Smooth muscle cell (in vitro differentiated cells): ENCODE data around the gene TGFBR1. TPM values are rescaled to one million over a fixed set of nuclear protein-coding genes. Genes with fewer than 3 reads are reported as not detected.

Source experiments
- DNase-seq: peaks from one replicate; lab custom pipeline; 2025; ENCODE audit not compliant: unreplicated experiment; lab: John Stamatoyannopoulos, UW
- H2AFZ ChIP-seq: fragments of 200-600 bp; sonication (generic); 2 replicates; pipeline ENCODE4 v1.6.0; 2016; ENCODE audit warnings: antibody characterized with exemption, low read depth, mild to moderate bottlenecking
- H3F3A ChIP-seq: fragments of 200-600 bp; sonication (generic); 2 replicates; pipeline ENCODE4 v1.6.0; 2017; ENCODE audit warnings: antibody characterized with exemption, low read depth
- H3K27ac ChIP-seq: fragments of 200-600 bp; sonication (generic); 2 replicates; pipeline ENCODE4 v1.5.1; 2016; ENCODE audit warnings: low read depth, mild to moderate bottlenecking
- H3K27me3 ChIP-seq: fragments of 200-600 bp; sonication (generic); 2 replicates; pipeline ENCODE4 v1.6.1; 2016; ENCODE audit warnings: low read depth, mild to moderate bottlenecking
- H3K36me3 ChIP-seq: fragments of 200-600 bp; sonication (generic); 2 replicates; pipeline ENCODE4 v1.5.1; 2016; ENCODE audit warnings: low read depth
- H3K4me1 ChIP-seq: fragments of 200-600 bp; sonication (generic); 2 replicates; pipeline ENCODE4 v1.5.1; 2016; ENCODE audit warnings: low read depth
- H3K4me2 ChIP-seq: fragments of 200-600 bp; sonication (generic); 2 replicates; pipeline ENCODE4 v1.6.0; 2016; ENCODE audit warnings: mild to moderate bottlenecking
- H3K4me3 ChIP-seq: fragments of 200-600 bp; sonication (generic); 2 replicates; pipeline ENCODE4 v1.5.1; 2016; ENCODE audit warnings: mild to moderate bottlenecking
- H3K79me2 ChIP-seq: fragments of 200-600 bp; sonication (generic); 2 replicates; pipeline ENCODE4 v1.6.0; 2016; ENCODE audit warnings: low read depth, mild to moderate bottlenecking
- H3K9ac ChIP-seq: fragments of 200-600 bp; sonication (generic); 2 replicates; pipeline ENCODE4 v1.6.0; 2016; ENCODE audit warnings: low read depth
- H3K9me3 ChIP-seq: fragments of 200-600 bp; sonication (generic); replicated peaks from 2 replicates; pipeline ENCODE4 v1.5.1; 2016; ENCODE audit warnings: low read depth
- H4K20me1 ChIP-seq: fragments of 200-600 bp; sonication (generic); 2 replicates; pipeline ENCODE4 v1.6.0; 2016; ENCODE audit warnings: low read depth
- CTCF ChIP-seq: fragments of 200-600 bp; sonication (generic); IDR thresholded peaks from 2 replicates; pipeline ENCODE4 v1.5.1; 2017; ENCODE audit warnings: borderline replicate concordance, mild to moderate bottlenecking, antibody characterized with exemption; ENCODE audit not compliant: insufficient read depth, poor library complexity, severe bottlenecking
- WGBS: methylation state at CpG from one replicate; pipeline ENCODE4 v1.1.7; 2016; ENCODE audit warnings: low lambda C conversion rate; 5-methylcytosine and 5-hydroxymethylcytosine counted together
- polyA plus RNA-seq: library from polyadenylated mRNA; unstranded; fragments of >200 nt; fragmentation: Nextera tagmentation; extraction: Ambion mirVana; gene quantifications from 2 replicates; pipeline ENCODE4 v1.2.1, GENCODE V29; 2016
- total RNA-seq: library from RNA; depleted of rRNA; stranded (reverse); fragments of >200 nt; gene quantifications from 2 replicates; pipeline ENCODE4 v1.2.3, GENCODE V29; 2014

The TGFBR1 gene
- total and polyA plus RNA-seq, 2 experiments from 2014 or later = 87.8 to 240 TPM

- H3K4me3 ChIP-seq = no peak overlapping the region
- no peaks in the 10 kb centered on the region for H3K27me3 ChIP-seq
- no peak overlapping the region for H3K4me2 ChIP-seq
- peaks cover 6% of the 10 kb centered on the region for H3F3A ChIP-seq
- peaks cover 37% of the 10 kb centered on the region for H3K4me1 ChIP-seq
- no peak overlapping the region for H3K27ac ChIP-seq
- no peak overlapping the region for H2AFZ ChIP-seq
- WGBS = 96% methylated on average over 8 of the region's 8 CpGs
- no peaks in the 10 kb centered on the region for H4K20me1 ChIP-seq
- no peak for DNase-seq
- H3K9me3 ChIP-seq = no peaks in the 10 kb centered on the region
- no peak overlapping the region for H3K9ac ChIP-seq
- no peak for TF ChIP-seq CTCF
- no peaks in the 10 kb centered on the region for H3K36me3 ChIP-seq
- no peaks in the 10 kb centered on the region for H3K79me2 ChIP-seq
Observed at GRCh38 chr9:99177576-99178366, 72.9 kb downstream of the TGFBR1 start.

GRCh38 chr9:99178912-99179872 lies 74.3 kb downstream of the TGFBR1 start:
- Histone ChIP-seq H3K36me3 (no peaks in the 10 kb centered on the region), H3K79me2 (no peaks in the 10 kb centered on the region), H3F3A (peaks cover 14% of the 10 kb centered on the region), H3K4me1 (peaks cover 26% of the 10 kb centered on the region), H3K27me3 (no peaks in the 10 kb centered on the region), H3K9ac (no peak overlapping the region), H3K9me3 (no peaks in the 10 kb centered on the region), H3K4me3 (no peak overlapping the region), H3K27ac (no peak overlapping the region), H3K4me2 (no peak overlapping the region), H2AFZ (no peak overlapping the region), H4K20me1 (no peaks in the 10 kb centered on the region)
- TF ChIP-seq CTCF = no peak
- no peak for DNase-seq
- 96% methylated on average over 17 of the region's 17 CpGs for WGBS

- H3K4me3 ChIP-seq = no peak overlapping the region
- no peak overlapping the region for H3K9ac ChIP-seq
- peaks cover 24% of the 10 kb centered on the region for H3K4me1 ChIP-seq
- TF ChIP-seq CTCF = no peak
- no peaks in the 10 kb centered on the region for H3K9me3 ChIP-seq
- peak overlapping the region; percentile 59 for H3K4me2 ChIP-seq
- WGBS = 91% methylated on average over 1 of the region's 1 CpG
- no peaks in the 10 kb centered on the region for H3K36me3 ChIP-seq
- H2AFZ ChIP-seq = no peak overlapping the region
- no peaks in the 10 kb centered on the region for H4K20me1 ChIP-seq
- H3K27me3 ChIP-seq = no peaks in the 10 kb centered on the region
- H3F3A ChIP-seq = peaks cover 14% of the 10 kb centered on the region
- peak overlapping the region; percentile 94 for H3K27ac ChIP-seq
- H3K79me2 ChIP-seq = no peaks in the 10 kb centered on the region
- no peak for DNase-seq
Observed at GRCh38 chr9:99180199-99180598, 75.3 kb downstream of the TGFBR1 start.
